T-helper 2 cell treated with Interferon-gamma antibody and Interleukin-4, amounts not matched to agents 100 ng/mL and 5 ng/mL, for 36 hours (primary cell): ENCODE measurements around the gene EPHB2. TPM values are rescaled to one million over a fixed set of nuclear protein-coding genes. Genes with fewer than 3 reads are reported as not detected.

ENCODE experiments used
- intact Hi-C: fragments of 100-400 bp; cut with micrococcal nuclease; formaldehyde crosslinking; loops from one replicate; pipeline ENCODE4 v1.15.1; 2023
- total RNA-seq: library from RNA; stranded (reverse); gene quantifications from 2 replicates; pipeline ENCODE4 v1.2.3, GENCODE V29; 2022

Gene EPHB2
- total RNA-seq, 1 donor from 2014 or later, result not detected

DNA sequence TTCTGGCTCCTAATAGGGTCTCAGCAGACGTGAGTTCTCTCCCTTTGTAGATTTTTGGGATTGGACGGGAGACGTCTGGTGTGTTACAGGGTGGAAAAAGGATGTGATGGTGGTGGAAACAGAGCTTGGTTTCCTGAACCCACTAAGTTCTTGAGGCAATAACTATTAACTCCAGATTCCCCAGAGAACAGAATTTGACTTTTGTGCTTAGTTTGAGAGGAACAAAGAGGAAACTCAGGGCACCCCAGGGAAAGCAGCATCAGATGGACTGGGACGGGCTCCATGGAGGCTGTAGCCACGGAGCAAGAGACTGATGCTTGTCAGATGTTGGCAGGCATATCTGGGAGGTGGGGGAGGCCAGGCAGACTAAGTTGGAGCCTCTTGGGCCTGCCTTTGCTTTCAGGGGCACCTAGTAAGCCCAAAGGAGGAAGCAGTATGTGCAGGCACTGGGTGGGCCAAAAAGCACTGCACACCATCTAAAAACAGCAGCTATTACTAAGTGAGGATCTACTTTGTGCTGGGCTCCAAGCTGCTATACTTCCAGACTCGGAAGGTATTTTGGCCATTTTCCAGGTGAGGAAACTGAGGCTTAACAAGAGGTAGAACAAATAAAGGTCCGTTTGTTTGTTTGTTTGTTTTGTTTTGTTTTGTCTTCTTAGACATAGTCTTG, 66.9 kb downstream of the EPHB2 start:
- intact Hi-C loops, result no loop called here

GRCh38 chr1:22778408-22778807, 67.8 kb downstream of the EPHB2 start:
- intact Hi-C loops, result no loop called here

DNA sequence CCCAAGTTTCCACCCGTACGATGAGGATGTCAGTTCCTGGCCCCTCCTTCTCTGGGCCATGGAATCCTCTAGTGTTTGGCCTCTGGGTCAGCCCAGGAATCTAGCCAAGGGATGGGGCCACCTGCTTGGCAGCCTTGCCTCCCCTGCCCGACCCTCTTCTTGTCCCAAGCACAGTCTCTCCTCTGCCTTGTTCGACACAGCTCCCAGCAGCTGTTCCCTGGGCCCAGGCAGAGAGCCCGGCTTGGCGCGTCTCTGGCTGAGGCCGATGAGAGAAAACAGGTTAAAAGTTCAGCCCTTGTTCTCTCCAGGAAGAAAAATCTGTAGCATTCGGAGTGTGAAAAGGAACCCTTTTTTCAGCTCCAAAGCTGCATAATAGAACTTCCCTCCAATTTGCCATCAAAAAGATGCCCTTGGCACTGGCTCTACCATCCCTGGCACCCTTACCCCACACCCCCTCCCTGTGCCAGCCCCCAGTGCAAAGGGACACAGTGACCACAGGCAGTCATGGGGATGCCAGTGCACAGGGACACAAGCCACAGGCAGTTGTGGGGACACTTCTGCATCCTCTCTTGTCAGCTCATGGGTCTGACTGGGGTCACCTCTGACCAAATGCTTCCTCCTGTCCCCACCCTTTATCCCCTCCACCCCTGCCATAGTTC, 68.4 kb downstream of the EPHB2 start:
- intact Hi-C loops, result no loop called here

DNA sequence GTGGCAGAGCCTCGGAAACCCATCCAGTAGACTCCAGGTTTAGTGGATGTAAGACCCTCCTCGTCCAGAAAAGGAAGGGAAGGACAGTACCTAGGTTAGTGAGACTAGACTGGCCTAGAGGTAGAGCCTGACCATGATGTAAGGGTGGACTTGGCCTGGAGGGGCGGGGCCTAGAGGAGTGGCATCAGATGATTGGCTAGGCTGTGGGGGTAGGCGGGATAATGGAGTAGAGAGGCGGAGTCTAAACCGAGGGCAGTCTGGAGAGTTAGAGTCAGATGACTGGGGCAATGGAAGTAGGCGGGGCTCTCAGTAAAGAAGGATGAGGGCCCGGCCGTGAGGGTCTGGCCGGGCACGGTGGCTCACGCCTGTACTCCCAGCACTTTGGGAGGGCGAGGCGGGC, 70.1 kb downstream of the EPHB2 start:
- intact Hi-C loops, result no loop called here

- intact Hi-C loops, result no loop called here
Observed at GRCh38 chr1:22781483-22781882, 70.8 kb downstream of the EPHB2 start.

DNA sequence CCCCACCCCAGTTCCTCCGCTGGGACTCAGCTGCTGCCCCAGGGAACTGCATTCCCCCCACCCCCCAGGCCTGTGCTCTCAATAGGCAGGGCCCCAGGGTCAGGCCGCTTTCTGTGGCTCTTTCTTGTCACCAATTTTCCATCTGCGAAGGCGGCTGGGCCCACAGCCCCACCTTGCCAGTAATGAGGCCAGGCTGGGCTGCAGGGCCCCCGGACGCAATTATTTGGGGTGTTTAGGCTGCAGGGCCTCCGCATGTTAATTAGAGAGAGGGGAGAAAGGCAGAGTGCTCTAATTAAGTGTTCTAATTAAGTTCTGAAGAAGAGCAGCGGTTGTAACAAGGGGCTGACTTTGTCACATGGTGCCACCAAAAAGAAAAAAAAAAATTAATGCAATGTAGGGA, 71.8 kb downstream of the EPHB2 start:
- intact Hi-C loops, result no loop called here

DNA sequence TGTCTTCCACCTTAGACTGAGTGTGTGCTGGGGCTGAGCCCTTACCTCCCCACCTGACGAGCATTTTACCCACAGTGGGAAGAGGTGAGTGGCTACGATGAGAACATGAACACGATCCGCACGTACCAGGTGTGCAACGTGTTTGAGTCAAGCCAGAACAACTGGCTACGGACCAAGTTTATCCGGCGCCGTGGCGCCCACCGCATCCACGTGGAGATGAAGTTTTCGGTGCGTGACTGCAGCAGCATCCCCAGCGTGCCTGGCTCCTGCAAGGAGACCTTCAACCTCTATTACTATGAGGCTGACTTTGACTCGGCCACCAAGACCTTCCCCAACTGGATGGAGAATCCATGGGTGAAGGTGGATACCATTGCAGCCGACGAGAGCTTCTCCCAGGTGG, 73.7 kb downstream of the EPHB2 start:
- intact Hi-C loops, result no loop called here

DNA sequence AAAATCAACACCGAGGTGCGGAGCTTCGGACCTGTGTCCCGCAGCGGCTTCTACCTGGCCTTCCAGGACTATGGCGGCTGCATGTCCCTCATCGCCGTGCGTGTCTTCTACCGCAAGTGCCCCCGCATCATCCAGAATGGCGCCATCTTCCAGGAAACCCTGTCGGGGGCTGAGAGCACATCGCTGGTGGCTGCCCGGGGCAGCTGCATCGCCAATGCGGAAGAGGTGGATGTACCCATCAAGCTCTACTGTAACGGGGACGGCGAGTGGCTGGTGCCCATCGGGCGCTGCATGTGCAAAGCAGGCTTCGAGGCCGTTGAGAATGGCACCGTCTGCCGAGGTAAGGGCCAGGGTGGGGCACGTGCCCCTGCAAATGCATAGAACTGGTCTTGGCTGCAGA, 74.1 kb downstream of the EPHB2 start:
- intact Hi-C loops, result no loop called here

DNA sequence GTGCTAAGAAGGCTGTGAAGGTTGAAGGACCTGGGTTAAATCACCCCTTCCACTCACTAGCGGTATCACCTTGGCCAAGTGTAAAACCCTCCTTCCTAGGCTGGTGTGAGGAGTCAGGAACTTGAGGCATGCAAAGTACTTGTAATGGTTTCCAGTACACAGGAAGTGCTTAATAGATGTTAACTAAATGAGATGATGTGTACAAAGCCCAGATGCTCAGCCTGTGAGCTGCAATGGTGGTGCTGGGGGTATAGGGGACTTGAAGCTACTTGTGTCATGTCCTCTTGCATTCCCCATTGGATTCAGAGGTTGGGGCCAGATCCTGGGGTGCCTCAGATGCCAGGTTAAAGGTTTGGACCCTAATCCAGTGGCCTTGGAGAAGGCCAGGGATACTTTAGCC, 75.5 kb downstream of the EPHB2 start:
- intact Hi-C loops, result no loop called here

GRCh38 chr1:22786719-22787489, 76.3 kb downstream of the EPHB2 start:
- intact Hi-C loops, result no loop called here

- intact Hi-C loops, result no loop called here
Observed at GRCh38 chr1:22787636-22788035, 77.0 kb downstream of the EPHB2 start.

DNA sequence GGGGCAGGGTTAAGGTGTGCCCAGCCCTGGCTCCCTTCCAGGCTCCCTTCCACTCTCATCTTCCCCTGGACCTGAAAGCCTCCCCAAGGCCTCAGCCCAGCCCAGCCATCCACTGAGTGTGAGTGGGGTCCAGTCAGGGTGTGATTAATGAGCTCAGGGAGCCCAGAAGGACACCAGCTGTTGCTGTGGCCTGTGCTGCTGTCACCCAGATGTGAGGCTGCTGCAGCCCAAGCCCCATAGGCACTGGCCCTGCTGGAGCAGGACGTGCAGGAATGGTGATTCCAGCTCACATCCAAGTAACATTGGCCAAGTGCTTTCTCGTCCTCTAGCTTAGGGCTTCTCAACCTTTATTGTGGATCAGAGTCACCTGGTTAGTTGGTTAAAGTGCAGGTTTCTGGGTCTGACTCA, 77.6 kb downstream of the EPHB2 start:
- intact Hi-C loops, result no loop called here

GRCh38 chr1:22789356-22789994, 78.8 kb downstream of the EPHB2 start:
- intact Hi-C loops, result no loop called here

DNA sequence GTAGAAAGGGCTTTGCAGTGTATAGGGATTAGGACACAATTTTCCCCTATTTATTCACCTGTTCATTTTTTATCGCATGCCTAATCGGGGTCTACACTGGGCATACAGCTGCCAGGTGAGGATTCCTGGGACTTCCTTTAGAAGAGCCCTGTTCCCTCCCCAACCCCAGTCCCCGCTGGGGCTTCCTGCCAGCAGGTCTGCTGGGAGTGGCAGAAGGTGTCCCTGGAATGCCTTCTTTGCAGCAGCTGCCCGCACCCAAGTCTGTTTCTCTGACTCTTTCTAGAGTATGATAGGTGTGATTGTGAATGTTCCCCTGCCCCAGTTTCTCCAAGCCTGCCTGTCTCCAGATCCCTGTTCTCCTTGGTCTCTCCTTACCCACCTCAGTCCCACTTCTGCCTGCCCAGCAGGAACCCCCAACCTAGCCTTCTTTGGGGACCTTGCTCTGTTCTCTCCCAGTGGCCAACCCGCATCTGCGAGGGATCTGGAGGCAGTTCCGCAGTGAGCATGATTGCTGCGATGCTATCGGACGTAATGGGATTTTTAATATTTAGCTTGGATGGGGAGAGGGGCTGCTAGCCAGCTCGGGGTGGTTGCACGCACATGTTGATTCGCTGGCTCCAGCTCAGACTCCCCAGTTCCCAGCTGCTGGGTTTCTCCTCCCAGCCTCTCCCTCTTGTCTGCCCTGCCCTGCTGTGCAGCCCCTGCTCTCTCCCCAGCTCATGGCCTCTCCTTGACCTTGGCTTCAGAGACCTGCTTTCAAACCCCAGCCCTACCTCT, 79.8 kb downstream of the EPHB2 start:
- intact Hi-C loops, result no loop called here

- intact Hi-C loops, result no loop called here
Observed at GRCh38 chr1:22791831-22792347, 81.2 kb downstream of the EPHB2 start.

- intact Hi-C loops, result no loop called here
Observed at GRCh38 chr1:22792396-22793160, 81.9 kb downstream of the EPHB2 start.

- intact Hi-C loops, result no loop called here
Observed at GRCh38 chr1:22793647-22794046, 83.0 kb downstream of the EPHB2 start.

GRCh38 chr1:22794647-22795365, 84.2 kb downstream of the EPHB2 start:
- intact Hi-C loops, result no loop called here

- intact Hi-C loops, result no loop called here
Observed at GRCh38 chr1:22795366-22795714, 84.7 kb downstream of the EPHB2 start.

DNA sequence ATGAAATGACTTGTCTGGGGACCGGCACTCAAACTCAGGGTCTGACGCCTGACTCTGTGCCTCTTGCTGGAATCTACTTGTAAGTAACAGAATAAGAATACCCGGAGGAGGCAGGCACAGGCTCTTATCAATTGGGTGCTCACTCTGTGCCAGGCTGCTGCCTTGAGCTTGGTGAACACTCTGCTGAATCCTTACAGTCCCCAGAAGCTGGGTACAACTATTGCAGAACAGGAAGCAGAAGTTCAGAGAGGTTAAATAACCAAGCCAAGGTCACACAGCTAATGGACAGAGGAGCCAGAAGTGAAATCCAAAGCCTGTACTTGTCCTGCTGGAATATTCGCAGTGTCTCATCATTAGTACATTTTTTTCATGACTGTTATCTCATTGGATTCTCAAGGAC, 86.0 kb downstream of the EPHB2 start:
- intact Hi-C loops, result no loop called here
